ENCODE measurements around the gene MARK4.

GRCh38 chr19:45324349-45324907, 73.4 kb downstream of the MARK4 start:
- no peak for TF ChIP-seq CTCF (IDR thresholded peaks at IDR 0.05; ENCODE audit: insufficient read depth, low read length, poor library complexity, severe bottlenecking)
- TF ChIP-seq EZH2phosphoT487 (conservative IDR thresholded peaks at IDR 0.05; ENCODE audit: low read length) = no peak

Measured in SU-DHL-6 (cell line).